Measurements from ENCODE around the gene SCD.
A peak's percentile ranks its signal among the peaks of the same experiment; 100 is the strongest.

Gene SCD

DNA sequence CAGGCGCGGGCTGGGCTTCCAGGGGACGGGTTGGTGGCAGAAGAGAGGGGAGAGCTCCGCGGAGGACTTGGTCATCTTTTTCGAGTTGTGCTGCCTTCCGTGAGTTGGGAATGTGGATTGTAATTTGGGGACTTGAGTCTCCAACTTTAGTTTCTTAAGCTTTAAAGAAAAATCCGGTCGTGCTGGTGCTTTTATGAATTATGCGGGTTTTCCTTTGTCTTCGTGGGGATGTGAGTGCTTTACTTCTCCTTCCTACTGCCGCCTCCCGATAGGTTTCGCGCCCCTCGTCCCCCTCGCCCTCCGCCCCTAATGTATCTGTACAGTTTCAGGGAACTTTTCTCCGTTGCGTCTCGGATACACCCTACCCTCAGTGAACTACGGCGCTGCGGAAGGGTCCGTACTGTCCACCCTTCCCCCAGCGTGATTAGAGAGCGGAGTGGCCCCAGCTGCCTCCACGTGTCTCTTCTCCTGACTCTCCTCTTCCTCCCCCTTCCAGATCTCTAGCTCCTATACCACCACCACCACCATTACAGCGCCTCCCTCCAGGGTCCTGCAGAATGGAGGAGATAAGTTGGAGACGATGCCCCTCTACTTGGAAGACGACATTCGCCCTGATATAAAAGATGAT lies 649 bp downstream of the SCD start:
- DNase-seq (ENCODE audit: low spot score), result no peak
- Histone ChIP-seq H3K27ac (peak overlapping the region in 1 of 2 donors; percentile 9), H3K4me3 (peak overlapping the region; percentile 75)
- TF ChIP-seq, protein P1, sequence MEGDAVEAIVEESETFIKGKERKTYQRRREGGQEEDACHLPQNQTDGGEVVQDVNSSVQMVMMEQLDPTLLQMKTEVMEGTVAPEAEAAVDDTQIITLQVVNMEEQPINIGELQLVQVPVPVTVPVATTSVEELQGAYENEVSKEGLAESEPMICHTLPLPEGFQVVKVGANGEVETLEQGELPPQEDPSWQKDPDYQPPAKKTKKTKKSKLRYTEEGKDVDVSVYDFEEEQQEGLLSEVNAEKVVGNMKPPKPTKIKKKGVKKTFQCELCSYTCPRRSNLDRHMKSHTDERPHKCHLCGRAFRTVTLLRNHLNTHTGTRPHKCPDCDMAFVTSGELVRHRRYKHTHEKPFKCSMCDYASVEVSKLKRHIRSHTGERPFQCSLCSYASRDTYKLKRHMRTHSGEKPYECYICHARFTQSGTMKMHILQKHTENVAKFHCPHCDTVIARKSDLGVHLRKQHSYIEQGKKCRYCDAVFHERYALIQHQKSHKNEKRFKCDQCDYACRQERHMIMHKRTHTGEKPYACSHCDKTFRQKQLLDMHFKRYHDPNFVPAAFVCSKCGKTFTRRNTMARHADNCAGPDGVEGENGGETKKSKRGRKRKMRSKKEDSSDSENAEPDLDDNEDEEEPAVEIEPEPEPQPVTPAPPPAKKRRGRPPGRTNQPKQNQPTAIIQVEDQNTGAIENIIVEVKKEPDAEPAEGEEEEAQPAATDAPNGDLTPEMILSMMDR (IDR thresholded peaks at IDR 0.05), result no peak

GRCh38 chr10:100348389-100348927 lies 1.4 kb downstream of the SCD start:
- H3K4me3 ChIP-seq, result peak overlapping the region; percentile 75
- TF ChIP-seq, protein P1 (IDR thresholded peaks at IDR 0.05), result no peak
- H3K27ac ChIP-seq, result no peak overlapping the region
- no peak for DNase-seq (ENCODE audit: low spot score)

- no peak overlapping the region for H3K27ac ChIP-seq
- DNase-seq (ENCODE audit: low spot score), result no peak
- H3K4me3 ChIP-seq, result no peak overlapping the region
- TF ChIP-seq, protein P1 (IDR thresholded peaks at IDR 0.05), result no peak
Observed at GRCh38 chr10:100349087-100349486, 2.1 kb downstream of the SCD start.

DNA sequence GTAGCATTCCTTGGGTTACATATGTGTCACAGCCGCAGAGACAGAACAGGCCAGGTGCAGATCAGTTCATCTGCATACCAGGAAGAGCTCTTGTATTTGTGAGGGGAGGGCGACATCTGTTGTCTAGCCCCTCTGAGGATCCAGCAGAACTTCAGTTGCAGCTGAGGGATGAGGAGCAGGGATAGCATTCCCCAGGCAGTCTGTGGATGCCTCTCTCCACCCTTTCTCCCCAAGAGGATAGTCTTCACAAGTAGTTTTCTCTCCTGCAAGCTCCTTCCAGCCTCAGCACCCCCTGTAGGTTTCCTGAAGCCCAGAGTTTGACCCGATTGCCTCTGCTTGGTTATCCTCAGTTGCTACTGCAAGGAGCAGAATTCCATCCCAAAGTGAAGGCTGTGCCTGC lies 2.6 kb downstream of the SCD start:
- Histone ChIP-seq H3K4me3 (no peak overlapping the region), H3K27ac (no peak overlapping the region)
- TF ChIP-seq, protein P1 (IDR thresholded peaks at IDR 0.05), result no peak
- no peak for DNase-seq (ENCODE audit: low spot score)

DNA sequence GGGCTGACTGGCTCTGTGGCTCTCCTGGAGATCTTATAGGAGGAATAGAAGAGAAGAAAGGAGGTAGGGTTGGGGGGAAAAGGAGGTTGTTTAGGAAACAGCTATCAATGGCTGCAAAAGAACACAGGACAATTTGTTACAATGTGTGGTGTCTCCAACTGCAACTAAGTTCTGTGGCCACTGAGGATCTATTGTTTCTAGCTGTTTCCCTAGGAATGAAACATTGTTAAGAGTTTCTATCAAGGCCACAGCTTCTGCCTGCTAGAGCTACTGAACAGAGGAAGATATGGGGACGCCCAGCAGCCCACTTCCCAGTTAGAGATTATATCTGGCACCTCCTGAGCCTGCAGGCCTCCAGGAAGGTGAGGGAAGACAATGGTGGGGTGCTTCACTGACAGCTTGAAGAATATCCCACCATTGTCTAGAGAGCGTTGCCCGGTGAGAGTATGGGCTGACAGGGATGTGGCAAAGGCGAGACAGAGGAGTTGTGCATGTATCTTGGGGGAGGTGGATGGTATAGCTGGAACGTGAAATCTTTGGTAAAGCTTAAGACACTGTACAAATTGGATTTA lies 4.0 kb downstream of the SCD start:
- no peak for DNase-seq (ENCODE audit: low spot score)
- Histone ChIP-seq H3K27ac (no peak overlapping the region), H3K4me3 (no peak overlapping the region)
- TF ChIP-seq, protein P1 (IDR thresholded peaks at IDR 0.05), result no peak

- TF ChIP-seq, protein P1 (IDR thresholded peaks at IDR 0.05), result no peak
- no peak for DNase-seq (ENCODE audit: low spot score)
- no peak overlapping the region for H3K4me3 ChIP-seq
- H3K27ac ChIP-seq, result no peak overlapping the region
Observed at GRCh38 chr10:100353770-100354485, 6.9 kb downstream of the SCD start.

All from coronary artery (tissue), 2 donors.